ENCODE data around the gene SEC24B.

SEC24B gene

DNA sequence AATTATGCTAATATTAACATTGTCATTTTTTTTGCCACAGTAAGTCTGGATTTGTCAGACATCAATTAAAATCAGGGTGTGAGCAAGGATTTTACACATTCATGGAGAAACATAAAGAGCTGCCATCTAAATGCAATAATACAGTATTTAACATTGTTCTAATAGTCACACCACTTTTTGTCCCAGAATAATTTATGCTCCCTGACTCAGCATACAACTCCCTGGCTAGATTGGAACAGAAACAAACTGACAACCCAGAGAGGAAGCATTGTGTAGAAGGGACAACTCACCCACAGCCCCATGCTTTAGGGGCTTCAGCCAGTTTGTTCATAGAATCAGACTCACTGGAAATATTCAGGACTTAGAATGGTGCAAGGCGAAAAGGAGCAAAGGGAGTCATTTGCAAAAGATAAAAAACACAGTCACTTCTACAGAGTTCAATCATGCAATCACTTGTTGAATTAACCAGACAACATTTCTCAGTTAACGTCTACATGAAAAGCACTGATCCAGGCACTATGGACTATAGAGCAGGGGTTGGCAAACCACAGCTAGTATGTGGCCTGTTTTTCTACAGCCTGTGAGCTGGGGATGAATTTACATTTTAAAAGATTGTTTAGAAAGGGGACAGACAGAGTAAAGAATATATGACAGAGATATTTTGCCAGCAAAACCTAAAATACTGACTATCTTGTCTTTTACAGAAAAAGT is 26.4 kb upstream of the SEC24B start (continued):
- TF ChIP-seq ZNF70 (CRISPR knock-in tag; IDR thresholded peaks at IDR 0.05), result no peak

DNA sequence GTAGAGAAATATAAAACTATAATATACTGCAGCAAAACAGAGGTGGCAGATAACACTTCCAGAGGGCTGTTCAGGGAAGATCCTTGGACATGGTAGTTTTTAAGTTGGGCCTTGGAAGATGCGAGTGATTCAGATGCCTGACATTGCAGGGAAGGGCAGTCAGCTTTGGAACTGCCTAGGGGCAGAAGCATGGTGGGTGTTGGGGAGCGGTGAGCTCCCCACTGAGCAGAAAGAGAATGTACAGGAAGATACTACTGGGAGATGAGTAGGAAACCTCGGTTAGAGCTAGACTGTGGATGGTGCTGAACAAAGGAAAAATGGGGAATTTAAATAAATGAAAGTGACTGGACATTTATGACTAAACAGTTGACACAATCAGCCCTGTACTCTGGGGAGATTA is 24.9 kb upstream of the SEC24B start:
- no peak for ATAC-seq
- TF ChIP-seq TCF4 (CRISPR knock-in tag; IDR thresholded peaks at IDR 0.05; ENCODE audit: borderline replicate concordance) (no peak), GLIS3 (CRISPR knock-in tag; IDR thresholded peaks at IDR 0.05) (no peak), ISL1 (CRISPR knock-in tag; IDR thresholded peaks at IDR 0.05) (no peak), ZNF565 (CRISPR knock-in tag; conservative IDR thresholded peaks at IDR 0.05; ENCODE audit: low read depth) (no peak), SNAI2 (CRISPR knock-in tag; IDR thresholded peaks at IDR 0.05) (no peak), ZNF70 (CRISPR knock-in tag; IDR thresholded peaks at IDR 0.05) (no peak), ZNF8 (CRISPR knock-in tag; IDR thresholded peaks at IDR 0.05) (no peak), BACH2 (CRISPR knock-in tag; IDR thresholded peaks at IDR 0.05; ENCODE audit: borderline replicate concordance) (no peak), TOX (CRISPR knock-in tag; IDR thresholded peaks at IDR 0.05; ENCODE audit: borderline replicate concordance) (no peak)
- TF ChIP-seq, protein P1, sequence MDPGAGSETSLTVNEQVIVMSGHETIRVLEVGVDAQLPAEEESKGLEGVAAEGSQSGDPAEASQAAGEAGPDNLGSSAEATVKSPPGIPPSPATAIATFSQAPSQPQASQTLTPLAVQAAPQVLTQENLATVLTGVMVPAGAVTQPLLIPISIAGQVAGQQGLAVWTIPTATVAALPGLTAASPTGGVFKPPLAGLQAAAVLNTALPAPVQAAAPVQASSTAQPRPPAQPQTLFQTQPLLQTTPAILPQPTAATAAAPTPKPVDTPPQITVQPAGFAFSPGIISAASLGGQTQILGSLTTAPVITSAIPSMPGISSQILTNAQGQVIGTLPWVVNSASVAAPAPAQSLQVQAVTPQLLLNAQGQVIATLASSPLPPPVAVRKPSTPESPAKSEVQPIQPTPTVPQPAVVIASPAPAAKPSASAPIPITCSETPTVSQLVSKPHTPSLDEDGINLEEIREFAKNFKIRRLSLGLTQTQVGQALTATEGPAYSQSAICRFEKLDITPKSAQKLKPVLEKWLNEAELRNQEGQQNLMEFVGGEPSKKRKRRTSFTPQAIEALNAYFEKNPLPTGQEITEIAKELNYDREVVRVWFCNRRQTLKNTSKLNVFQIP (CRISPR knock-in tag; IDR thresholded peaks at IDR 0.05; ENCODE audit: borderline replicate concordance, low read depth), result no peak
- TF ChIP-seq, protein P2, sequence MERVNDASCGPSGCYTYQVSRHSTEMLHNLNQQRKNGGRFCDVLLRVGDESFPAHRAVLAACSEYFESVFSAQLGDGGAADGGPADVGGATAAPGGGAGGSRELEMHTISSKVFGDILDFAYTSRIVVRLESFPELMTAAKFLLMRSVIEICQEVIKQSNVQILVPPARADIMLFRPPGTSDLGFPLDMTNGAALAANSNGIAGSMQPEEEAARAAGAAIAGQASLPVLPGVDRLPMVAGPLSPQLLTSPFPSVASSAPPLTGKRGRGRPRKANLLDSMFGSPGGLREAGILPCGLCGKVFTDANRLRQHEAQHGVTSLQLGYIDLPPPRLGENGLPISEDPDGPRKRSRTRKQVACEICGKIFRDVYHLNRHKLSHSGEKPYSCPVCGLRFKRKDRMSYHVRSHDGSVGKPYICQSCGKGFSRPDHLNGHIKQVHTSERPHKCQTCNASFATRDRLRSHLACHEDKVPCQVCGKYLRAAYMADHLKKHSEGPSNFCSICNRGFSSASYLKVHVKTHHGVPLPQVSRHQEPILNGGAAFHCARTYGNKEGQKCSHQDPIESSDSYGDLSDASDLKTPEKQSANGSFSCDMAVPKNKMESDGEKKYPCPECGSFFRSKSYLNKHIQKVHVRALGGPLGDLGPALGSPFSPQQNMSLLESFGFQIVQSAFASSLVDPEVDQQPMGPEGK (CRISPR knock-in tag; IDR thresholded peaks at IDR 0.05; ENCODE audit: borderline replicate concordance), result no peak
- TF ChIP-seq, protein P3, sequence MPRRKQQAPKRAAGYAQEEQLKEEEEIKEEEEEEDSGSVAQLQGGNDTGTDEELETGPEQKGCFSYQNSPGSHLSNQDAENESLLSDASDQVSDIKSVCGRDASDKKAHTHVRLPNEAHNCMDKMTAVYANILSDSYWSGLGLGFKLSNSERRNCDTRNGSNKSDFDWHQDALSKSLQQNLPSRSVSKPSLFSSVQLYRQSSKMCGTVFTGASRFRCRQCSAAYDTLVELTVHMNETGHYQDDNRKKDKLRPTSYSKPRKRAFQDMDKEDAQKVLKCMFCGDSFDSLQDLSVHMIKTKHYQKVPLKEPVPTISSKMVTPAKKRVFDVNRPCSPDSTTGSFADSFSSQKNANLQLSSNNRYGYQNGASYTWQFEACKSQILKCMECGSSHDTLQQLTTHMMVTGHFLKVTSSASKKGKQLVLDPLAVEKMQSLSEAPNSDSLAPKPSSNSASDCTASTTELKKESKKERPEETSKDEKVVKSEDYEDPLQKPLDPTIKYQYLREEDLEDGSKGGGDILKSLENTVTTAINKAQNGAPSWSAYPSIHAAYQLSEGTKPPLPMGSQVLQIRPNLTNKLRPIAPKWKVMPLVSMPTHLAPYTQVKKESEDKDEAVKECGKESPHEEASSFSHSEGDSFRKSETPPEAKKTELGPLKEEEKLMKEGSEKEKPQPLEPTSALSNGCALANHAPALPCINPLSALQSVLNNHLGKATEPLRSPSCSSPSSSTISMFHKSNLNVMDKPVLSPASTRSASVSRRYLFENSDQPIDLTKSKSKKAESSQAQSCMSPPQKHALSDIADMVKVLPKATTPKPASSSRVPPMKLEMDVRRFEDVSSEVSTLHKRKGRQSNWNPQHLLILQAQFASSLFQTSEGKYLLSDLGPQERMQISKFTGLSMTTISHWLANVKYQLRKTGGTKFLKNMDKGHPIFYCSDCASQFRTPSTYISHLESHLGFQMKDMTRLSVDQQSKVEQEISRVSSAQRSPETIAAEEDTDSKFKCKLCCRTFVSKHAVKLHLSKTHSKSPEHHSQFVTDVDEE (CRISPR knock-in tag; IDR thresholded peaks at IDR 0.05), result no peak

DNA sequence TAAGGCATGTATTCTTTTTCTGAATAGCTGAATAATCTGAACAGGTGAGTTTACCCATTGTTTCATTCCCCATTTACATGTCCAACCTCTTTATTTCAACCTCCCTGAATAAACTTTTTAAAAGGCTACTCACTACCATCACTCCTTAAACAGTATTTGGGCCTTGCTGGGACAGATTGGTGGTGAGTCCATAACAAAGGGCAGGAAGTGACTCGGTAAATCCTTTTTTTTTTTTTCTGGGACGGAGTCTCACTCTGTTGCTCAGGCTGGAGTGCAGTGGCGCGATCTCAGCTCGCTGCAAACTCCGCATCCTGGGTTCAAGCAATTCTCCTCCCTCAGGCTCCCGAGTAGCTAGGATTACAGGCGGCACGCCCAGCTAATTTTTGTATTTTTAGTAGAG is 23.4 kb upstream of the SEC24B start:
- no peak for ATAC-seq
- TF ChIP-seq ISL1 (CRISPR knock-in tag; IDR thresholded peaks at IDR 0.05) (no peak), ZC3H10 (CRISPR knock-in tag; IDR thresholded peaks at IDR 0.05) (no peak), ZFP30 (CRISPR knock-in tag; IDR thresholded peaks at IDR 0.05) (no peak), ZNF70 (CRISPR knock-in tag; IDR thresholded peaks at IDR 0.05) (no peak), ZFP3 (CRISPR knock-in tag; IDR thresholded peaks at IDR 0.05) (no peak), TCF4 (CRISPR knock-in tag; IDR thresholded peaks at IDR 0.05; ENCODE audit: borderline replicate concordance) (no peak), RARB (CRISPR knock-in tag; IDR thresholded peaks at IDR 0.05) (no peak), SNAI2 (CRISPR knock-in tag; IDR thresholded peaks at IDR 0.05) (no peak), TOX (CRISPR knock-in tag; IDR thresholded peaks at IDR 0.05; ENCODE audit: borderline replicate concordance) (no peak), PPARA (CRISPR knock-in tag; IDR thresholded peaks at IDR 0.05; ENCODE audit: borderline replicate concordance) (no peak), OSR1 (CRISPR knock-in tag; IDR thresholded peaks at IDR 0.05) (no peak), CSDC2 (CRISPR knock-in tag; IDR thresholded peaks at IDR 0.05) (no peak)
- TF ChIP-seq, protein P4, sequence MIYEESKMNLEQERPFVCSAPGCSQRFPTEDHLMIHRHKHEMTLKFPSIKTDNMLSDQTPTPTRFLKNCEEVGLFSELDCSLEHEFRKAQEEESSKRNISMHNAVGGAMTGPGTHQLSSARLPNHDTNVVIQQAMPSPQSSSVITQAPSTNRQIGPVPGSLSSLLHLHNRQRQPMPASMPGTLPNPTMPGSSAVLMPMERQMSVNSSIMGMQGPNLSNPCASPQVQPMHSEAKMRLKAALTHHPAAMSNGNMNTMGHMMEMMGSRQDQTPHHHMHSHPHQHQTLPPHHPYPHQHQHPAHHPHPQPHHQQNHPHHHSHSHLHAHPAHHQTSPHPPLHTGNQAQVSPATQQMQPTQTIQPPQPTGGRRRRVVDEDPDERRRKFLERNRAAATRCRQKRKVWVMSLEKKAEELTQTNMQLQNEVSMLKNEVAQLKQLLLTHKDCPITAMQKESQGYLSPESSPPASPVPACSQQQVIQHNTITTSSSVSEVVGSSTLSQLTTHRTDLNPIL (CRISPR knock-in tag; IDR thresholded peaks at IDR 0.05; ENCODE audit: low read depth), result no peak
- TF ChIP-seq, protein P3 (CRISPR knock-in tag; IDR thresholded peaks at IDR 0.05), result no peak
- TF ChIP-seq, protein P2 (CRISPR knock-in tag; IDR thresholded peaks at IDR 0.05; ENCODE audit: borderline replicate concordance), result no peak
- TF ChIP-seq, protein P1 (CRISPR knock-in tag; IDR thresholded peaks at IDR 0.05; ENCODE audit: borderline replicate concordance, low read depth), result no peak
- TF ChIP-seq, protein P5, sequence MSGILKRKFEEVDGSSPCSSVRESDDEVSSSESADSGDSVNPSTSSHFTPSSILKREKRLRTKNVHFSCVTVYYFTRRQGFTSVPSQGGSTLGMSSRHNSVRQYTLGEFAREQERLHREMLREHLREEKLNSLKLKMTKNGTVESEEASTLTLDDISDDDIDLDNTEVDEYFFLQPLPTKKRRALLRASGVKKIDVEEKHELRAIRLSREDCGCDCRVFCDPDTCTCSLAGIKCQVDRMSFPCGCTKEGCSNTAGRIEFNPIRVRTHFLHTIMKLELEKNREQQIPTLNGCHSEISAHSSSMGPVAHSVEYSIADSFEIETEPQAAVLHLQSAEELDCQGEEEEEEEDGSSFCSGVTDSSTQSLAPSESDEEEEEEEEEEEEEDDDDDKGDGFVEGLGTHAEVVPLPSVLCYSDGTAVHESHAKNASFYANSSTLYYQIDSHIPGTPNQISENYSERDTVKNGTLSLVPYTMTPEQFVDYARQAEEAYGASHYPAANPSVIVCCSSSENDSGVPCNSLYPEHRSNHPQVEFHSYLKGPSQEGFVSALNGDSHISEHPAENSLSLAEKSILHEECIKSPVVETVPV (CRISPR knock-in tag; IDR thresholded peaks at IDR 0.05), result no peak
